Smooth muscle cell (in vitro differentiated cells): ENCODE results near the gene BRINP1. TPM values are rescaled to one million over a fixed set of nuclear protein-coding genes. Genes with fewer than 3 reads are reported as not detected.

Experiments
- DNase-seq: peaks from one replicate; lab custom pipeline; 2025; ENCODE audit not compliant: unreplicated experiment; lab: John Stamatoyannopoulos, UW
- H2AFZ ChIP-seq: fragments of 200-600 bp; sonication (generic); 2 replicates; pipeline ENCODE4 v1.6.0; 2016; ENCODE audit warnings: antibody characterized with exemption, low read depth, mild to moderate bottlenecking
- H3F3A ChIP-seq: fragments of 200-600 bp; sonication (generic); 2 replicates; pipeline ENCODE4 v1.6.0; 2017; ENCODE audit warnings: antibody characterized with exemption, low read depth
- H3K27ac ChIP-seq: fragments of 200-600 bp; sonication (generic); 2 replicates; pipeline ENCODE4 v1.5.1; 2016; ENCODE audit warnings: low read depth, mild to moderate bottlenecking
- H3K27me3 ChIP-seq: fragments of 200-600 bp; sonication (generic); 2 replicates; pipeline ENCODE4 v1.6.1; 2016; ENCODE audit warnings: low read depth, mild to moderate bottlenecking
- H3K36me3 ChIP-seq: fragments of 200-600 bp; sonication (generic); 2 replicates; pipeline ENCODE4 v1.5.1; 2016; ENCODE audit warnings: low read depth
- H3K4me1 ChIP-seq: fragments of 200-600 bp; sonication (generic); 2 replicates; pipeline ENCODE4 v1.5.1; 2016; ENCODE audit warnings: low read depth
- H3K4me2 ChIP-seq: fragments of 200-600 bp; sonication (generic); 2 replicates; pipeline ENCODE4 v1.6.0; 2016; ENCODE audit warnings: mild to moderate bottlenecking
- H3K4me3 ChIP-seq: fragments of 200-600 bp; sonication (generic); 2 replicates; pipeline ENCODE4 v1.5.1; 2016; ENCODE audit warnings: mild to moderate bottlenecking
- H3K79me2 ChIP-seq: fragments of 200-600 bp; sonication (generic); 2 replicates; pipeline ENCODE4 v1.6.0; 2016; ENCODE audit warnings: low read depth, mild to moderate bottlenecking
- H3K9ac ChIP-seq: fragments of 200-600 bp; sonication (generic); 2 replicates; pipeline ENCODE4 v1.6.0; 2016; ENCODE audit warnings: low read depth
- H3K9me3 ChIP-seq: fragments of 200-600 bp; sonication (generic); replicated peaks from 2 replicates; pipeline ENCODE4 v1.5.1; 2016; ENCODE audit warnings: low read depth
- H4K20me1 ChIP-seq: fragments of 200-600 bp; sonication (generic); 2 replicates; pipeline ENCODE4 v1.6.0; 2016; ENCODE audit warnings: low read depth
- WGBS: methylation state at CpG from one replicate; pipeline ENCODE4 v1.1.7; 2016; ENCODE audit warnings: low lambda C conversion rate; 5-methylcytosine and 5-hydroxymethylcytosine counted together
- polyA plus RNA-seq: library from polyadenylated mRNA; unstranded; fragments of >200 nt; fragmentation: Nextera tagmentation; extraction: Ambion mirVana; gene quantifications from 2 replicates; pipeline ENCODE4 v1.2.1, GENCODE V29; 2016
- total RNA-seq: library from RNA; depleted of rRNA; stranded (reverse); fragments of >200 nt; gene quantifications from 2 replicates; pipeline ENCODE4 v1.2.3, GENCODE V29; 2014
- TF ChIP-seq, protein P1 (sequence below): fragments of 200-600 bp; sonication (generic); IDR thresholded peaks from 2 replicates; pipeline ENCODE4 v1.5.1; 2017; ENCODE audit warnings: borderline replicate concordance, mild to moderate bottlenecking, antibody characterized with exemption; ENCODE audit not compliant: insufficient read depth, poor library complexity, severe bottlenecking

BRINP1 gene
- total and polyA plus RNA-seq, 2 experiments from 2014 or later: 0.19 to 0.45 TPM

- no peaks in the 10 kb centered on the region for H3K36me3 ChIP-seq
- no peaks in the 10 kb centered on the region for H4K20me1 ChIP-seq
- no peak for DNase-seq
- H3K27me3 ChIP-seq: peaks cover 26% of the 10 kb centered on the region
- no peak overlapping the region for H3K9ac ChIP-seq
- no peaks in the 10 kb centered on the region for H3K4me1 ChIP-seq
- no peak overlapping the region for H2AFZ ChIP-seq
- H3K27ac ChIP-seq: no peak overlapping the region
- no peak overlapping the region for H3K4me2 ChIP-seq
- TF ChIP-seq, protein P1, sequence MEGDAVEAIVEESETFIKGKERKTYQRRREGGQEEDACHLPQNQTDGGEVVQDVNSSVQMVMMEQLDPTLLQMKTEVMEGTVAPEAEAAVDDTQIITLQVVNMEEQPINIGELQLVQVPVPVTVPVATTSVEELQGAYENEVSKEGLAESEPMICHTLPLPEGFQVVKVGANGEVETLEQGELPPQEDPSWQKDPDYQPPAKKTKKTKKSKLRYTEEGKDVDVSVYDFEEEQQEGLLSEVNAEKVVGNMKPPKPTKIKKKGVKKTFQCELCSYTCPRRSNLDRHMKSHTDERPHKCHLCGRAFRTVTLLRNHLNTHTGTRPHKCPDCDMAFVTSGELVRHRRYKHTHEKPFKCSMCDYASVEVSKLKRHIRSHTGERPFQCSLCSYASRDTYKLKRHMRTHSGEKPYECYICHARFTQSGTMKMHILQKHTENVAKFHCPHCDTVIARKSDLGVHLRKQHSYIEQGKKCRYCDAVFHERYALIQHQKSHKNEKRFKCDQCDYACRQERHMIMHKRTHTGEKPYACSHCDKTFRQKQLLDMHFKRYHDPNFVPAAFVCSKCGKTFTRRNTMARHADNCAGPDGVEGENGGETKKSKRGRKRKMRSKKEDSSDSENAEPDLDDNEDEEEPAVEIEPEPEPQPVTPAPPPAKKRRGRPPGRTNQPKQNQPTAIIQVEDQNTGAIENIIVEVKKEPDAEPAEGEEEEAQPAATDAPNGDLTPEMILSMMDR: no peak
- 4% methylated on average over 2 of the region's 2 CpGs for WGBS
- no peak overlapping the region for H3K4me3 ChIP-seq
- H3K9me3 ChIP-seq: no peaks in the 10 kb centered on the region
- no peaks in the 10 kb centered on the region for H3K79me2 ChIP-seq
- H3F3A ChIP-seq: no peaks in the 10 kb centered on the region
Measured at GRCh38 chr9:119357336-119358096, 11.7 kb downstream of the BRINP1 start.

- Histone ChIP-seq H2AFZ (no peak overlapping the region), H4K20me1 (no peaks in the 10 kb centered on the region), H3F3A (no peaks in the 10 kb centered on the region), H3K27ac (no peak overlapping the region), H3K27me3 (no peaks in the 10 kb centered on the region), H3K4me2 (no peak overlapping the region), H3K4me3 (no peak overlapping the region), H3K79me2 (no peaks in the 10 kb centered on the region), H3K9me3 (no peaks in the 10 kb centered on the region), H3K4me1 (peaks cover 11% of the 10 kb centered on the region), H3K36me3 (no peaks in the 10 kb centered on the region), H3K9ac (no peak overlapping the region)
- TF ChIP-seq, protein P1: no peak
- DNase-seq: no peak
- WGBS: 41% methylated on average over 11 of the region's 11 CpGs
Measured at GRCh38 chr9:119349351-119349825, 19.8 kb downstream of the BRINP1 start.

DNA sequence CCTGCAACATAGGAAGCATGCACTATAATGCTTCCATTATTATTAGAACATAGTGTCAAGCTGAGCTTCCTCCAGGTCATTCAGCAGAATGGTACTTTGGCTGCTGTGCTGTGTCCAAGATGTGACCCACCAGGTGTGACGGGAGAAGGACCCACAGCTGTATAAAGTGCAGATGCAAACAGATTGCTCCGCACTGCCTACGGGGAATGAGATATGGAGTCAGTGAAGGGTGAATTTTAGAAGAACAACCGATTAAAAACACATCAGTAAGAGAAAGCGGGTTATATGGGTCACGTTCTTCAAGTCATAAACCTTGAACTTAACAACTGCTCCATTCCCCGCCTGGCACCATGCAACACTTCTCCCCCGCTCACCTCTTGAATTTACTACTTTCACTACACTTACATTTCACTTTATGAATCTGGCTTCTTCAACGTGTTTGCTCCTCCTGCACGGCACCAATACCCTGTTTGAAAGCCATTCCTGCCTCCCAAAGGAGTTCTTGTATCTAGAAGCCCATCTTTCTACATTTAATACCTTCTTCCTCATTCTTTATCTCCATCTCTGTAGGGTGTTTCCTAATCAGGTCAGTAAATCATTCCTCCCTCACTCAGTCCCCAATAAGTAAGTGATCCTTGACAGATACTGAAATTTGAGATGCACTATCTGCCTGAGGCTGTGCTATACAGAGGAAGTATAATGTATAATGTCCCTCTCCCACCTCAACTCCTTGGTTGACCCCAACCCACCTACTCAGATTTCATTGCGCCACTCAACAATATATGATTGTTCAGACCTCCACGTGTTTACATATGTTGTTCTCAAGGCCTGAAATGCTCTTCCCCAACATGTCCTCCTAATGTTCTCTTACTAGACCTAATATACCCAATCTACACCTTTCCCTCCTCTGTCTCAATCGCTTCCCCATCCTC lies 25.9 kb downstream of the BRINP1 start:
- no peak overlapping the region for H2AFZ ChIP-seq
- H3K36me3 ChIP-seq: no peaks in the 10 kb centered on the region

More for the DNA sequence above, 25.9 kb downstream of the BRINP1 start:
- TF ChIP-seq, protein P1: no peak
- no peaks in the 10 kb centered on the region for H3K79me2 ChIP-seq
- 87% methylated on average over 13 of the region's 13 CpGs for WGBS
- H3K27ac ChIP-seq: no peak overlapping the region
- no peaks in the 10 kb centered on the region for H3K9me3 ChIP-seq
- no peaks in the 10 kb centered on the region for H3K4me1 ChIP-seq
- H3K4me3 ChIP-seq: no peak overlapping the region
- no peaks in the 10 kb centered on the region for H3F3A ChIP-seq
- H3K4me2 ChIP-seq: no peak overlapping the region
- H3K9ac ChIP-seq: no peak overlapping the region
- H4K20me1 ChIP-seq: no peaks in the 10 kb centered on the region
- DNase-seq: no peak
- no peaks in the 10 kb centered on the region for H3K27me3 ChIP-seq
